ENCODE measurements around the gene BSND. TPM values are rescaled to one million over a fixed set of nuclear protein-coding genes. Genes with fewer than 3 reads are reported as not detected.
"Not testable (repeated sequence)": the region's sequence is repeated elsewhere in the genome, so short reads cannot be mapped to it uniquely, and the experiment has no call there.

BSND gene
- total and polyA plus RNA-seq, 9 donors, result 0.10 to 0.46 (median 0.10) TPM; not detected in 6

GRCh38 chr1:55018395-55018794 is 19.7 kb downstream of the BSND start:
- intact Hi-C loops (cut with DNase I), result no loop called here
- no peak for TF ChIP-seq CTCF (IDR thresholded peaks at IDR 0.05)
- TF ChIP-seq POLR2A (IDR thresholded peaks at IDR 0.05), result no peak
- no peak for TF ChIP-seq EP300 (IDR thresholded peaks at IDR 0.05)
- Histone ChIP-seq H3K4me3 (no peak overlapping the region), H3K9me3 (no peaks in the 10 kb centered on the region), H3K27me3 (no peaks in the 10 kb centered on the region), H3K36me3 (no peaks in the 10 kb centered on the region), H3K4me1 (ENCODE audit: insufficient read depth) (no peaks in the 10 kb centered on the region), H3K27ac (no peak overlapping the region)
- WGBS, 3 donors, result 63 to 76% (median 66%) methylated on average over 9 of the region's 9 CpGs
- DNase-seq, result no peak

GRCh38 chr1:55021942-55022546 is 23.3 kb downstream of the BSND start:
- Histone ChIP-seq H3K4me1 (ENCODE audit: insufficient read depth) (no peaks in the 10 kb centered on the region), H3K27me3 (no peaks in the 10 kb centered on the region), H3K4me3 (no peak overlapping the region), H3K36me3 (no peaks in the 10 kb centered on the region), H3K9me3 (no peaks in the 10 kb centered on the region), H3K27ac (no peak overlapping the region)
- whole genome bisulfite sequencing, 3 donors, result 29 to 42% (median 34%) methylated on average over 15 of the region's 15 CpGs
- TF ChIP-seq CTCF (IDR thresholded peaks at IDR 0.05) (peak in 2 of 3 donors; percentile 19), POLR2A (IDR thresholded peaks at IDR 0.05) (no peak), EP300 (IDR thresholded peaks at IDR 0.05) (no peak)
- peak; percentile 36 to 82 (median 56) for DNase-seq
- intact Hi-C loops (cut with DNase I), result no loop called here

GRCh38 chr1:55024163-55024562 is 25.4 kb downstream of the BSND start:
- H3K9me3 ChIP-seq; DNase-seq; intact Hi-C loops (cut with DNase I); H3K27me3 ChIP-seq; H3K4me3 ChIP-seq; H3K4me1 ChIP-seq (ENCODE audit: insufficient read depth); H3K36me3 ChIP-seq; H3K27ac ChIP-seq: not testable (repeated sequence)
- WGBS, 3 donors, result 65 to 68% (median 66%) methylated on average over 9 to 10 of the region's 10 CpGs

GRCh38 chr1:55026682-55027081 is 27.9 kb downstream of the BSND start:
- H3K27ac ChIP-seq; H3K36me3 ChIP-seq; H3K27me3 ChIP-seq; H3K4me3 ChIP-seq; intact Hi-C loops (cut with DNase I); H3K9me3 ChIP-seq; H3K4me1 ChIP-seq (ENCODE audit: insufficient read depth); DNase-seq: not testable (repeated sequence)
- WGBS, 3 donors, result 82 to 91% (median 86%) methylated on average over 3 of the region's 3 CpGs

- intact Hi-C loops (cut with DNase I); H3K27me3 ChIP-seq; H3K27ac ChIP-seq; H3K4me3 ChIP-seq; H3K36me3 ChIP-seq; H3K4me1 ChIP-seq (ENCODE audit: insufficient read depth); DNase-seq; H3K9me3 ChIP-seq: not testable (repeated sequence)
- 95 to 96% (median 96%) methylated on average over 5 of the region's 5 CpGs for WGBS, 3 donors
These were observed 32.4 kb downstream of the BSND start for GRCh38 chr1:55031098-55031497.

GRCh38 chr1:55033265-55033614 is 34.5 kb downstream of the BSND start:
- WGBS, 3 donors, result 67 to 74% (median 70%) methylated on average over 7 of the region's 7 CpGs
- H3K4me1 ChIP-seq (ENCODE audit: insufficient read depth), result no peaks in the 10 kb centered on the region
- no peaks in the 10 kb centered on the region for H3K27me3 ChIP-seq
- no peak overlapping the region for H3K27ac ChIP-seq
- no peaks in the 10 kb centered on the region for H3K9me3 ChIP-seq
- intact Hi-C loops (cut with DNase I), result no loop called here
- TF ChIP-seq CTCF (IDR thresholded peaks at IDR 0.05) (no peak), EP300 (IDR thresholded peaks at IDR 0.05) (no peak), POLR2A (IDR thresholded peaks at IDR 0.05) (no peak)
- no peak overlapping the region for H3K4me3 ChIP-seq
- no peak for DNase-seq
- H3K36me3 ChIP-seq, result no peaks in the 10 kb centered on the region

Measured in ovary (tissue), 9 donors.